ENCODE results near the gene COL13A1. TPM values are rescaled to one million over a fixed set of nuclear protein-coding genes. Genes with fewer than 3 reads are reported as not detected.

Gene COL13A1
- total and polyA plus RNA-seq, 2 of the 8 experiments (the other 6 are each of a cell fraction or from before 2014, with no cell fraction given), result 2.6 to 5.2 TPM

DNA sequence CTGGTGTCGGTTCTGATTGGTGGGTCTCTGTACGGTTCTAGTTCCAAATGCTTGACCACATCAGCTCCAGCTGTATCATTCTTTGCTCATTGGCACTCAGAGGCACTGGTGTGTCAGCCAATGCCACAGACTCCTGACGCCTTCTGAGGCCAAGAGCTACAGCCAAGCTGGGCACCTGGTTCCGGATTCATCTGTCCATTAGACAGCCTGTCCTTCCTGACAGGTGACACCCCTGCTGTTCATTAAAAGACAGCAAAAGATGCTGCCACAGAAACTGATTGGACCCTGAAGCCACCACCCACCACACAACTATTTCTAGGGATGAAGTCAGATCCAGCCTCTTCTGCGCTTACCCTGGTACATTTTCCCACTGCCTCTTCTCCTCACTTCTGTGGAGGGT lies 35.6 kb downstream of the COL13A1 start:
- no peak for TF ChIP-seq CEBPB (IDR thresholded peaks at IDR 0.05; ENCODE audit: low read depth, low read length)
- TF ChIP-seq KDM5A (IDR thresholded peaks at IDR 0.05; ENCODE audit: low read length), result no peak
- TF ChIP-seq BCL11A (IDR thresholded peaks at IDR 0.05; ENCODE audit: low read depth in 2 of 2, low read length in 2 of 2), result no peak
- no peak for TF ChIP-seq RFX5 (IDR thresholded peaks at IDR 0.05; ENCODE audit: borderline replicate concordance, low read depth, low read length)
- TF ChIP-seq CTBP2 (IDR thresholded peaks at IDR 0.05; ENCODE audit: borderline replicate concordance, insufficient read depth, insufficient read length, low read length), result no peak
- TF ChIP-seq NANOG (IDR thresholded peaks at IDR 0.05; ENCODE audit: insufficient read depth, low read depth, low read length, poor library complexity, severe bottlenecking), result no peak
- TF ChIP-seq EGR1 (IDR thresholded peaks at IDR 0.05; ENCODE audit: borderline replicate concordance, low read depth, low read length), result no peak
- TF ChIP-seq RNF2 (IDR thresholded peaks at IDR 0.05; ENCODE audit: borderline replicate concordance, low read depth, low read length, missing control alignments, poor library complexity, severe bottlenecking), result no peak
- no peak for TF ChIP-seq TAF7 (optimal IDR thresholded peaks at IDR 0.05; ENCODE audit: borderline replicate concordance, low read depth, low read length)

More for the DNA sequence above, 35.6 kb downstream of the COL13A1 start:
- Histone ChIP-seq H3K23me2 (ENCODE audit: low read depth, low read length) (no peaks in the 10 kb centered on the region), H4K5ac (ENCODE audit: insufficient read length, low read depth, low read length) (no peak overlapping the region), H3K79me2 (ENCODE audit: control insufficient read depth in 1 of 2, insufficient read depth in 2 of 2, low read length in 2 of 2) (no peaks in the 10 kb centered on the region), H3K9ac (replicated peaks in 1 of 4; ENCODE audit: extremely low read depth in 1 of 4, low read depth in 3 of 4, low read length in 3 of 4) (no peak overlapping the region), H3K27me3 (replicated peaks in 1 of 4; ENCODE audit: control insufficient read depth in 3 of 4, extremely low read depth in 1 of 4, insufficient read depth in 3 of 4, low read length in 3 of 4) (peaks cover 0 to 2% (median 0%) of the 10 kb centered on the region in 4 experiments; a peak in 1 of 7 replicates), H4K8ac (ENCODE audit: extremely low read depth, insufficient read depth, low read length) (0 out of 2 replicates have a peak overlapping the region, but pooled peaks have one; percentile 3), H2AK5ac (ENCODE audit: low read depth, low read length) (no peak overlapping the region), H4K91ac (replicated peaks; ENCODE audit: insufficient read length, low read length) (no peak overlapping the region), H3K9me3 (ENCODE audit: insufficient read depth in 2 of 2, low read depth in 1 of 2, low read length in 1 of 2) (no peaks in the 10 kb centered on the region), H2BK20ac (ENCODE audit: low read length) (no peak overlapping the region), H3K4me2 (ENCODE audit: insufficient read depth in 1 of 2, low read depth in 2 of 2, low read length in 2 of 2) (no peak overlapping the region), H2BK120ac (replicated peaks; ENCODE audit: low read depth, low read length) (no peak overlapping the region), H4K20me1 (replicated peaks in 1 of 2; ENCODE audit: control insufficient read depth in 1 of 2, insufficient read depth in 2 of 2, low read length in 2 of 2) (no peaks in the 10 kb centered on the region), H3K4ac (replicated peaks; ENCODE audit: insufficient read length, low read depth, low read length) (no peak overlapping the region), H3K18ac (ENCODE audit: extremely low read depth, low read length) (no peak overlapping the region), H3K14ac (ENCODE audit: insufficient read length) (no peak overlapping the region), H3K27ac (ENCODE audit: low read depth, low read length) (no peak overlapping the region), H2BK15ac (ENCODE audit: low read length) (0 out of 2 replicates have a peak overlapping the region, but pooled peaks have one; percentile 10), H2AFZ (ENCODE audit: low read length) (no peak overlapping the region), H3K79me1 (ENCODE audit: low read depth, low read length) (peaks cover 2% of the 10 kb centered on the region), H3K36me3 (ENCODE audit: control insufficient read depth in 2 of 4, insufficient read depth in 4 of 4, low read length in 3 of 4) (no peaks in the 10 kb centered on the region), H3K56ac (replicated peaks; ENCODE audit: insufficient read length, low read depth, low read length) (no peak overlapping the region), H3K4me1 (replicated peaks in 1 of 4; ENCODE audit: control insufficient read depth in 3 of 4, insufficient read depth in 4 of 4, low read length in 3 of 4) (peaks cover 5 to 21% (median 14%) of the 10 kb centered on the region in 4 experiments), H3K4me3 (ENCODE audit: extremely low read depth in 1 of 4, insufficient read depth in 2 of 4, low read depth in 3 of 4, low read length in 4 of 4) (no peak overlapping the region), H2BK5ac (ENCODE audit: low read depth, low read length) (no peak overlapping the region), H2BK12ac (ENCODE audit: low read depth, low read length) (no peak overlapping the region), H3K23ac (ENCODE audit: insufficient read length) (no peak overlapping the region)
- DNase-seq (ENCODE audit: low read depth in 1 of 2, low spot score in 2 of 2), result no peak
- WGBS, 2 experiments (ENCODE audit: extremely low coverage in 1 of 2, insufficient coverage in 1 of 2, insufficient read length in 1 of 2, insufficient replicate concordance in 2 of 2, low coverage in 1 of 2, low lambda C conversion rate in 2 of 2, missing lambda C conversion rate in 1 of 2), result 94% methylated on average over 5 of the region's 5 CpGs; no CpG with 5 or more reads in 1 of the 2 experiments
- CTCF ChIA-PET (ENCODE audit: partially characterized antibody), result interaction anchor here (1.0 to 12.8 kb wide), 18 partner anchors 9 to 122 kb away, joined by 3 to 128 read pairs (median 12); no protein-coding TSS in a partner anchor
- POLR2A ChIA-PET (ENCODE audit: partially characterized antibody), result interaction anchor here (1.3 kb wide), 1 partner anchor 43 kb away, joined by 3 read pairs; no protein-coding TSS in a partner anchor
- no peak for FAIRE-seq

Measured in H1 (cell line).